Panc1 (cell line): ENCODE results near the gene HK1. TPM values are rescaled to one million over a fixed set of nuclear protein-coding genes. Genes with fewer than 3 reads are reported as not detected.

ENCODE experiments used
- ATAC-seq: fragments of 200-7000 bp; cut with Tn5 transposase; 2 replicates; pipeline ENCODE4 v1.9.1; 2020; ENCODE audit warnings: mild to moderate bottlenecking, moderate library complexity
- BruUV-seq: library from RNA; stranded (reverse); fragments of 400-500 nt; replicated peaks from 2 replicates; lab custom pipeline; 2021; lab: Mats Ljungman, UMichigan
- CTCF ChIA-PET: fragments of 300-600 bp; sonication (Branson Sonifier 250); formaldehyde crosslinking; loops from one replicate; lab custom pipeline; 2022; ENCODE audit warnings: antibody characterized with exemption; lab: Charles Lee
- POLR2A ChIA-PET: fragments of 300-600 bp; sonication (Branson Sonifier 250); formaldehyde crosslinking; loops from one replicate; lab custom pipeline; 2022; ENCODE audit warnings: antibody characterized with exemption; lab: Charles Lee
- DNase-seq: peaks from one replicate; pipeline ENCODE4 v3.0.0-alpha.2; 2010; ENCODE audit warnings: low read depth, low spot score
- H3K27ac ChIP-seq: 2 replicates; pipeline ENCODE4 v1.5.1; 2011; ENCODE audit warnings: mild to moderate bottlenecking, low read length, inconsistent platforms
- H3K27me3 ChIP-seq: fragments of 200-500 bp; sonication (Bioruptor generic); 2 replicates; pipeline ENCODE4 v1.6.0; 2014; ENCODE audit warnings: low read length, inconsistent platforms; ENCODE audit not compliant: control insufficient read depth, insufficient read depth
- H3K36me3 ChIP-seq: fragments of 200-500 bp; sonication (Bioruptor generic); 2 replicates; pipeline ENCODE4 v1.5.1; 2014; ENCODE audit warnings: inconsistent platforms, mild to moderate bottlenecking, low read length, moderate library complexity; ENCODE audit not compliant: control insufficient read depth, insufficient read depth
- H3K4me1 ChIP-seq: 2 replicates; pipeline ENCODE4 v1.5.1; 2011; ENCODE audit warnings: inconsistent platforms, mild to moderate bottlenecking, low read length, moderate library complexity; ENCODE audit not compliant: control insufficient read depth, insufficient read depth
- H3K4me3 ChIP-seq, 2 experiments: 2 replicates each; pipeline ENCODE4 v1.5.1; 2011 to 2012; ENCODE audit warnings: low read depth in 2 of 2, low read length in 2 of 2, mild to moderate bottlenecking in 2 of 2, inconsistent platforms in 1 of 2, moderate library complexity in 1 of 2
- H3K9me3 ChIP-seq: fragments of 200-500 bp; sonication (Bioruptor generic); 2 replicates; pipeline ENCODE4 v1.5.1; 2014; ENCODE audit warnings: low read depth, mild to moderate bottlenecking, inconsistent platforms, low read length, moderate library complexity; ENCODE audit not compliant: control insufficient read depth, insufficient read depth
- CTCF ChIP-seq: fragments of 450-650 bp; IDR thresholded peaks from 2 replicates; pipeline ENCODE4 v1.5.1; 2017; ENCODE audit warnings: mild to moderate bottlenecking
- POLR2AphosphoS5 ChIP-seq: IDR thresholded peaks from 2 replicates; pipeline ENCODE4 v1.6.1; 2012; ENCODE audit warnings: mild to moderate bottlenecking, low read depth, low read length, moderate library complexity
- REST ChIP-seq, 2 experiments: IDR thresholded peaks; 2 replicates each; pipeline ENCODE4 v1.6.1; 2011 to 2012; ENCODE audit warnings: low read depth in 2 of 2, control low read depth in 1 of 2, low read length in 1 of 2, mild to moderate bottlenecking in 1 of 2, moderate library complexity in 1 of 2; ENCODE audit not compliant: insufficient read depth in 1 of 2
- SIN3A ChIP-seq: IDR thresholded peaks from 2 replicates; pipeline ENCODE4 v1.6.1; 2012; ENCODE audit warnings: low read depth, mild to moderate bottlenecking, low read length, moderate library complexity, borderline replicate concordance; ENCODE audit not compliant: insufficient read depth
- TCF7L2 ChIP-seq: IDR thresholded peaks from 2 replicates; pipeline ENCODE4 v1.6.1; 2011; ENCODE audit warnings: mild to moderate bottlenecking, low read depth, low read length, inconsistent platforms
- in situ Hi-C: cut with HindIII; loops from 2 replicates; pipeline ENCODE4 v1.10.0; 2016; ENCODE audit warnings: low sequenced_read_pairs, low pct_unique_long_range_greater_than_20kb
- intact Hi-C: fragments of 100-400 bp; cut with micrococcal nuclease; formaldehyde crosslinking; loops from one replicate; pipeline ENCODE4 v1.10.0; 2022; ENCODE audit not compliant: unreplicated experiment
- total RNA-seq: library from RNA; stranded (reverse); gene quantifications from one replicate; pipeline ENCODE4 v1.2.1, GENCODE V29; 2021; ENCODE audit not compliant: unreplicated experiment

Gene HK1
- total RNA-seq, 1 experiment from 2014 or later: 74.4 TPM

GRCh38 chr10:69344591-69345252, 66.4 kb downstream of the HK1 start:
- no TSS peak for BruUV-seq
- in situ Hi-C loops: no loop called here
- H3K27ac ChIP-seq: no peak overlapping the region
- no peak overlapping the region for H3K4me3 ChIP-seq
- ChIA-PET CTCF (no interaction called here), POLR2A (no interaction called here)
- H3K4me1 ChIP-seq: no peaks in the 10 kb centered on the region
- H3K27me3 ChIP-seq: no peaks in the 10 kb centered on the region
- no peaks in the 10 kb centered on the region for H3K9me3 ChIP-seq
- TF ChIP-seq POLR2AphosphoS5 (no peak), TCF7L2 (no peak), SIN3A (no peak), REST (IDR thresholded peaks at IDR 0.05; ENCODE audit: insufficient read depth in 1 of 2, low read depth in 2 of 2, low read length in 1 of 2) (no peak), CTCF (no peak)
- ATAC-seq: no peak
- no peak for DNase-seq
- H3K36me3 ChIP-seq: no peaks in the 10 kb centered on the region
- intact Hi-C loops: no loop called here

- intact Hi-C loops (no loop called here), in situ Hi-C loops (no loop called here)
- no peaks in the 10 kb centered on the region for H3K4me1 ChIP-seq
- no peak overlapping the region for H3K27ac ChIP-seq
- no TSS peak for BruUV-seq
- ChIA-PET POLR2A (no interaction called here), CTCF (no interaction called here)
- TF ChIP-seq TCF7L2 (no peak), POLR2AphosphoS5 (no peak), REST (IDR thresholded peaks at IDR 0.05; ENCODE audit: insufficient read depth in 1 of 2, low read depth in 2 of 2, low read length in 1 of 2) (no peak), SIN3A (no peak), CTCF (no peak)
- no peaks in the 10 kb centered on the region for H3K9me3 ChIP-seq
- no peaks in the 10 kb centered on the region for H3K27me3 ChIP-seq
- no peak for ATAC-seq
- no peak for DNase-seq
- H3K36me3 ChIP-seq: no peaks in the 10 kb centered on the region
- H3K4me3 ChIP-seq: no peak overlapping the region
Observed at GRCh38 chr10:69345402-69345801, 67.1 kb downstream of the HK1 start.
